Tibial nerve (tissue), 3 donors: ENCODE data around the gene INCA1.

Source experiments
- CTCF ChIP-seq, 5 experiments: fragments of 200-600 bp in 3 of 5; fragments of 450-650 bp in 2 of 5; sonication (generic) in 3 of 5; IDR thresholded peaks; one replicate each; pipeline ENCODE4 v1.5.1; 2016 to 2019; ENCODE audit warnings: antibody characterized with exemption in 5 of 5, mild to moderate bottlenecking in 3 of 5, moderate library complexity in 2 of 5
- POLR2A ChIP-seq, 2 donors: fragments of 450-650 bp; IDR thresholded peaks; one replicate each; pipeline ENCODE4 v1.6.1; 2017; ENCODE audit warnings: antibody characterized with exemption in 2 of 2, mild to moderate bottlenecking in 2 of 2, moderate library complexity in 2 of 2

- TF ChIP-seq CTCF (IDR thresholded peaks at IDR 0.05) (no peak), POLR2A (IDR thresholded peaks at IDR 0.05) (no peak)
Observed at GRCh38 chr17:5035315-5035714, 38.0 kb upstream of the INCA1 start, which contains the start of gene SLC52A1.
